HepG2 (cell line): ENCODE results near the gene SLC4A11. TPM values are rescaled to one million over a fixed set of nuclear protein-coding genes. Genes with fewer than 3 reads are reported as not detected.

Experiments
- RXRB ChIP-seq: IDR thresholded peaks from 2 replicates; pipeline ENCODE4 v1.6.1; 2016; ENCODE audit warnings: borderline replicate concordance, missing genetic modification reagents, missing compliant biosample characterization
- SKIL ChIP-seq: sonication (generic); formaldehyde crosslinking; IDR thresholded peaks from 2 replicates; pipeline ENCODE4 v1.8.0; 2022; ENCODE audit warnings: missing genetic modification reagents, mild to moderate bottlenecking, moderate library complexity, borderline replicate concordance
- SMARCC2 ChIP-seq: fragments of 450-650 bp; IDR thresholded peaks from 2 replicates; pipeline ENCODE4 v1.6.1; 2017; ENCODE audit warnings: antibody characterized with exemption, mild to moderate bottlenecking
- TFDP2 ChIP-seq: sonication (generic); formaldehyde crosslinking; IDR thresholded peaks from 2 replicates; pipeline ENCODE4 v1.4.0; 2020; ENCODE audit warnings: missing genetic modification reagents
- TOE1 ChIP-seq: sonication (generic); formaldehyde crosslinking; IDR thresholded peaks from 2 replicates; pipeline ENCODE4 v1.4.0; 2020; ENCODE audit warnings: mild to moderate bottlenecking, missing genetic modification reagents
- ZBTB49 ChIP-seq: sonication (generic); formaldehyde crosslinking; IDR thresholded peaks from 2 replicates; pipeline ENCODE4 v1.4.0; 2020; ENCODE audit warnings: missing genetic modification reagents, borderline replicate concordance
- ZFP36 ChIP-seq: fragments of 150-350 bp; IDR thresholded peaks from 2 replicates; pipeline ENCODE4 v1.6.1; 2018; ENCODE audit warnings: borderline replicate concordance, low read length, low read depth; ENCODE audit not compliant: partially characterized antibody
- ZNF142 ChIP-seq: sonication (generic); formaldehyde crosslinking; IDR thresholded peaks from 2 replicates; pipeline ENCODE4 v1.4.0; 2020; ENCODE audit warnings: missing genetic modification reagents
- ZNF3 ChIP-seq: IDR thresholded peaks from 2 replicates; pipeline ENCODE4 v1.7.0; 2017; ENCODE audit warnings: inconsistent platforms
- ZNF501 ChIP-seq: sonication (generic); formaldehyde crosslinking; IDR thresholded peaks from 2 replicates; pipeline ENCODE4 v1.5.1; 2020; ENCODE audit warnings: mild to moderate bottlenecking, moderate library complexity, missing genetic modification reagents
- ZNF564 ChIP-seq: sonication (generic); formaldehyde crosslinking; IDR thresholded peaks from 2 replicates; pipeline ENCODE4 v1.8.1; 2023; ENCODE audit warnings: mild to moderate bottlenecking, missing genetic modification reagents
- polyA plus RNA-seq, 8 experiments: library from polyadenylated mRNA; depleted of rRNA in 3 of 8; stranded (reverse) in 7 of 8; unstranded in 1 of 8; fragments of >200 nt; fragmentation: Illumina TruSeq in 4 of 8; extraction: Trizol in 4 of 8; gene quantifications; 2 replicates each; pipeline versions ENCODE4 v1.2.1 to v1.2.3, GENCODE V29; 2011 to 2016; ENCODE audit warnings: low read depth in 4 of 8, missing spikeins in 1 of 8, mixed read lengths in 1 of 8; ENCODE audit not compliant: insufficient read depth in 1 of 8
- total RNA-seq, 5 experiments: library from RNA; depleted of rRNA; stranded (reverse); fragments of >200 nt; fragmentation: Illumina TruSeq; extraction: Trizol; gene quantifications; 2 replicates each; pipeline ENCODE4 v1.2.3, GENCODE V29; 2016; ENCODE audit warnings: low read depth in 1 of 5

SLC4A11 gene
- total and polyA plus RNA-seq, 2 of the 13 experiments (the other 11 are each of a cell fraction or from before 2014, with no cell fraction given) = 3.9 to 27.0 TPM

- no peak for TF ChIP-seq ZFP36
- TF ChIP-seq SKIL (CRISPR knock-in tag) = peak; percentile 10; the same call in 1 of the 2 replicates
- TF ChIP-seq ZNF142 (CRISPR knock-in tag) = no peak
- no peak for TF ChIP-seq ZNF501 (CRISPR knock-in tag)
- no peak for TF ChIP-seq ZBTB49 (CRISPR knock-in tag)
- 0 out of 2 replicates have a peak, but pooled peaks have one; percentile 12 for TF ChIP-seq RXRB
- no peak for TF ChIP-seq ZNF3 (CRISPR knock-in tag)
- TF ChIP-seq SMARCC2 = no peak
- TF ChIP-seq TFDP2 (CRISPR knock-in tag) = no peak; the same call in 1 of the 2 replicates
- no peak for TF ChIP-seq TOE1 (CRISPR knock-in tag)
- no peak for TF ChIP-seq ZNF564
Observed at GRCh38 chr20:3237958-3238615, 903 bp downstream of the SLC4A11 start (continued).
